ENCODE results near the gene HAL. TPM values are rescaled to one million over a fixed set of nuclear protein-coding genes. Genes with fewer than 3 reads are reported as not detected.

Gene HAL
- total RNA-seq, 2 donors from 2014 or later = 1.6 TPM; not detected in 1

- ATAC-seq (ENCODE audit: insufficient number of reproducible peaks, low FRiP score, low read depth) (no peak), DNase-seq (ENCODE audit: low spot score) (no peak)
- H3K9me3 ChIP-seq = no peaks in the 10 kb centered on the region
- H3K27ac ChIP-seq = no peak overlapping the region
- no peaks in the 10 kb centered on the region for H3K27me3 ChIP-seq (replicated peaks; ENCODE audit: insufficient read depth)
- H3K36me3 ChIP-seq = no peaks in the 10 kb centered on the region
- TF ChIP-seq CTCF (IDR thresholded peaks at IDR 0.05) = no peak
- no peaks in the 10 kb centered on the region for H3K4me1 ChIP-seq (ENCODE audit: control insufficient read depth in 1 of 2, low read depth in 2 of 2)
- H3K4me3 ChIP-seq = no peak overlapping the region
Measured at GRCh38 chr12:95989504-95990123, 6.5 kb downstream of the HAL start.

- no peak for TF ChIP-seq CTCF (IDR thresholded peaks at IDR 0.05)
- no peaks in the 10 kb centered on the region for H3K27me3 ChIP-seq (replicated peaks; ENCODE audit: insufficient read depth)
- no peak overlapping the region for H3K4me3 ChIP-seq
- no peaks in the 10 kb centered on the region for H3K36me3 ChIP-seq
- ATAC-seq (ENCODE audit: insufficient number of reproducible peaks, low FRiP score, low read depth) (no peak), DNase-seq (ENCODE audit: low spot score) (no peak)
- H3K9me3 ChIP-seq = no peaks in the 10 kb centered on the region
- H3K27ac ChIP-seq = no peak overlapping the region
- H3K4me1 ChIP-seq (ENCODE audit: control insufficient read depth in 1 of 2, low read depth in 2 of 2) = no peaks in the 10 kb centered on the region
Measured at GRCh38 chr12:95988506-95989275, 7.5 kb downstream of the HAL start.

- Histone ChIP-seq H3K27ac (no peak overlapping the region), H3K27me3 (replicated peaks; ENCODE audit: insufficient read depth) (no peaks in the 10 kb centered on the region), H3K4me1 (ENCODE audit: control insufficient read depth in 1 of 2, low read depth in 2 of 2) (no peaks in the 10 kb centered on the region), H3K36me3 (no peaks in the 10 kb centered on the region), H3K9me3 (no peaks in the 10 kb centered on the region), H3K4me3 (no peak overlapping the region)
- ATAC-seq (ENCODE audit: insufficient number of reproducible peaks, low FRiP score, low read depth) (no peak), DNase-seq (ENCODE audit: low spot score) (no peak)
- no peak for TF ChIP-seq CTCF (IDR thresholded peaks at IDR 0.05)
Measured at GRCh38 chr12:95986635-95987570, 9.2 kb downstream of the HAL start.

GRCh38 chr12:95984682-95985081 is 11.5 kb downstream of the HAL start:
- Histone ChIP-seq H3K36me3 (no peaks in the 10 kb centered on the region), H3K27ac (no peak overlapping the region), H3K27me3 (replicated peaks; ENCODE audit: insufficient read depth) (no peaks in the 10 kb centered on the region), H3K4me3 (no peak overlapping the region), H3K4me1 (ENCODE audit: control insufficient read depth in 1 of 2, low read depth in 2 of 2) (no peaks in the 10 kb centered on the region), H3K9me3 (no peaks in the 10 kb centered on the region)
- TF ChIP-seq CTCF (IDR thresholded peaks at IDR 0.05) = no peak
- ATAC-seq (ENCODE audit: insufficient number of reproducible peaks, low FRiP score, low read depth) (no peak), DNase-seq (ENCODE audit: low spot score) (no peak)

GRCh38 chr12:95982602-95983001 is 13.5 kb downstream of the HAL start:
- DNase-seq (ENCODE audit: low spot score) = no peak
- Histone ChIP-seq H3K4me3 (no peak overlapping the region), H3K36me3 (no peaks in the 10 kb centered on the region), H3K4me1 (ENCODE audit: control insufficient read depth in 1 of 2, low read depth in 2 of 2) (no peaks in the 10 kb centered on the region), H3K27me3 (replicated peaks; ENCODE audit: insufficient read depth) (no peaks in the 10 kb centered on the region), H3K9me3 (no peaks in the 10 kb centered on the region), H3K27ac (no peak overlapping the region)
- TF ChIP-seq CTCF (IDR thresholded peaks at IDR 0.05) = no peak
- ATAC-seq (ENCODE audit: insufficient number of reproducible peaks, low FRiP score, low read depth) = no peak
